CMK (cell line): ENCODE measurements around the gene NECTIN1.

ENCODE experiments used
- DNase-seq: peaks from one replicate; pipeline ENCODE4 v3.0.0-alpha.2; 2010; ENCODE audit warnings: low read depth

Gene NECTIN1

GRCh38 chr11:119640541-119640940 lies 88.5 kb downstream of the NECTIN1 start:
- DNase-seq = no peak

GRCh38 chr11:119639642-119640205 lies 89.3 kb downstream of the NECTIN1 start:
- DNase-seq = no peak

- DNase-seq = no peak
Measured at GRCh38 chr11:119638851-119639250, 90.1 kb downstream of the NECTIN1 start.

GRCh38 chr11:119637481-119637880 lies 91.5 kb downstream of the NECTIN1 start:
- DNase-seq = no peak

GRCh38 chr11:119635776-119636175 lies 93.2 kb downstream of the NECTIN1 start:
- DNase-seq = no peak

GRCh38 chr11:119635041-119635740 lies 93.8 kb downstream of the NECTIN1 start:
- DNase-seq = no peak

- no peak for DNase-seq
Measured at GRCh38 chr11:119634301-119634700, 94.7 kb downstream of the NECTIN1 start.

- no peak for DNase-seq
Measured at GRCh38 chr11:119629834-119630624, 99.0 kb downstream of the NECTIN1 start.

- no peak for DNase-seq
Measured at GRCh38 chr11:119629085-119629484, 99.9 kb downstream of the NECTIN1 start.

GRCh38 chr11:119627286-119627685 lies 101.7 kb downstream of the NECTIN1 start:
- DNase-seq = no peak

GRCh38 chr11:119626871-119627270 lies 102.1 kb downstream of the NECTIN1 start:
- DNase-seq = no peak

- DNase-seq = no peak
Measured at GRCh38 chr11:119626197-119626841, 102.7 kb downstream of the NECTIN1 start.

GRCh38 chr11:119625206-119625978 lies 103.6 kb downstream of the NECTIN1 start:
- no peak for DNase-seq

GRCh38 chr11:119624629-119625028 lies 104.4 kb downstream of the NECTIN1 start:
- no peak for DNase-seq

GRCh38 chr11:119624102-119624615 lies 104.8 kb downstream of the NECTIN1 start:
- no peak for DNase-seq

GRCh38 chr11:119623682-119624081 lies 105.3 kb downstream of the NECTIN1 start:
- DNase-seq = no peak

GRCh38 chr11:119622454-119623143 lies 106.4 kb downstream of the NECTIN1 start:
- no peak for DNase-seq

- DNase-seq = no peak
Measured at GRCh38 chr11:119619665-119620064, 109.3 kb downstream of the NECTIN1 start.

- DNase-seq = no peak
Measured at GRCh38 chr11:119618208-119618909, 110.6 kb downstream of the NECTIN1 start.

- no peak for DNase-seq
Measured at GRCh38 chr11:119617340-119617713, 111.7 kb downstream of the NECTIN1 start.
